OCI-LY7 (cell line): Measurements from ENCODE around the gene TMEM39B. TPM values are rescaled to one million over a fixed set of nuclear protein-coding genes. Genes with fewer than 3 reads are reported as not detected.

Experiments used
- BruUV-seq: library from RNA; stranded (reverse); fragments of 400-500 nt; replicated peaks from 2 replicates; lab custom pipeline; 2021; lab: Mats Ljungman, UMichigan
- CTCF ChIA-PET: fragments of 300-600 bp; sonication (Branson Sonifier 250); formaldehyde crosslinking; loops from one replicate; lab custom pipeline; 2022; ENCODE audit warnings: antibody characterized with exemption; ENCODE audit not compliant: unreplicated experiment; lab: Charles Lee
- POLR2A ChIA-PET: fragments of 300-600 bp; sonication (Branson Sonifier 250); formaldehyde crosslinking; loops from one replicate; lab custom pipeline; 2022; ENCODE audit warnings: antibody characterized with exemption; lab: Charles Lee
- DNase-seq: peaks from one replicate; pipeline ENCODE4 v3.0.0-alpha.2; 2015; ENCODE audit warnings: low spot score
- H2AFZ ChIP-seq: fragments of 200-600 bp; sonication (generic), shearing (Covaris generic); 2 replicates; pipeline ENCODE4 v1.6.1; 2014; ENCODE audit warnings: mild to moderate bottlenecking, antibody characterized with exemption, low read length, moderate library complexity
- H3K27ac ChIP-seq: fragments of 200-600 bp; sonication (generic); 2 replicates; pipeline ENCODE4 v1.5.1; 2014; ENCODE audit warnings: mixed run types, low read depth, mild to moderate bottlenecking, moderate library complexity, low read length, inconsistent platforms; ENCODE audit not compliant: poor library complexity, severe bottlenecking
- H3K36me3 ChIP-seq: fragments of 200-600 bp; sonication (generic); 2 replicates; pipeline ENCODE4 v1.6.1; 2014; ENCODE audit warnings: mild to moderate bottlenecking, antibody characterized with exemption, low read length, moderate library complexity, mixed read lengths; ENCODE audit not compliant: insufficient read depth
- H3K4me1 ChIP-seq: fragments of 200-600 bp; sonication (generic); 2 replicates; pipeline ENCODE4 v1.5.1; 2014; ENCODE audit warnings: mild to moderate bottlenecking, low read length; ENCODE audit not compliant: insufficient read depth, poor library complexity, severe bottlenecking
- H3K4me2 ChIP-seq: fragments of 200-600 bp; sonication (generic); 2 replicates; pipeline ENCODE4 v1.6.1; 2014; ENCODE audit warnings: mild to moderate bottlenecking, low read length
- H3K4me3 ChIP-seq: fragments of 200-600 bp; sonication (generic); 2 replicates; pipeline ENCODE4 v1.5.1; 2014; ENCODE audit warnings: mild to moderate bottlenecking, low read depth, low read length; ENCODE audit not compliant: poor library complexity, severe bottlenecking
- H3K79me2 ChIP-seq: fragments of 200-600 bp; sonication (generic); 2 replicates; pipeline ENCODE4 v1.6.1; 2016; ENCODE audit warnings: low read depth, mild to moderate bottlenecking, low read length, moderate library complexity, mixed read lengths; ENCODE audit not compliant: insufficient read depth
- H3K9me2 ChIP-seq: fragments of 200-600 bp; sonication (generic); 2 replicates; pipeline ENCODE4 v1.6.1; 2016; ENCODE audit warnings: mild to moderate bottlenecking, low read length, mixed read lengths; ENCODE audit not compliant: insufficient read depth
- H3K9me3 ChIP-seq: fragments of 200-600 bp; sonication (generic); 2 replicates; pipeline ENCODE4 v1.6.1; 2014; ENCODE audit warnings: mild to moderate bottlenecking, mixed run types, low read length, mixed read lengths
- H4K20me1 ChIP-seq: fragments of 200-600 bp; sonication (generic); 2 replicates; pipeline ENCODE4 v1.6.1; 2014; ENCODE audit warnings: mild to moderate bottlenecking, antibody characterized with exemption, low read length, moderate library complexity, mixed read lengths; ENCODE audit not compliant: insufficient read depth
- CTCF ChIP-seq: fragments of 200-600 bp; sonication (generic); conservative IDR thresholded peaks from 2 replicates; pipeline ENCODE4 v1.5.1; 2014; ENCODE audit warnings: mild to moderate bottlenecking, antibody characterized with exemption, low read length, moderate library complexity, mixed read lengths
- EZH2phosphoT487 ChIP-seq: fragments of 200-600 bp; sonication (generic); IDR thresholded peaks from 2 replicates; pipeline ENCODE4 v1.6.1; 2018; ENCODE audit warnings: low read depth, borderline replicate concordance, mild to moderate bottlenecking, mixed run types, antibody characterized with exemption, low read length, moderate library complexity, mixed read lengths
- intact Hi-C: fragments of 100-400 bp; cut with micrococcal nuclease; formaldehyde crosslinking; loops from one replicate; pipeline ENCODE4 v1.10.0; 2022; ENCODE audit not compliant: unreplicated experiment
- total RNA-seq, 2 experiments: library from RNA; depleted of rRNA in 1 of 2; stranded (reverse); fragments of >200 nt in 1 of 2; shearing (Covaris generic) in 1 of 2; gene quantifications; 2 replicates each; pipeline ENCODE4 v1.2.3, GENCODE V29; 2014 to 2022

TMEM39B gene
- total RNA-seq, 2 experiments from 2014 or later, result 11.3 to 35.9 TPM

GRCh38 chr1:32025515-32025914 lies 47.2 kb upstream of the TMEM39B start:
- H3K36me3 ChIP-seq, result peaks cover 89% of the 10 kb centered on the region
- peaks cover 28% of the 10 kb centered on the region for H4K20me1 ChIP-seq
- ChIA-PET CTCF (no interaction called here), POLR2A (interaction anchor here (1.3 kb wide), 1 partner anchor 10 kb away, joined by 11 read pairs; no protein-coding TSS in a partner anchor)
- no peak overlapping the region for H2AFZ ChIP-seq
- no peak overlapping the region for H3K4me3 ChIP-seq
- H3K9me3 ChIP-seq, result peaks cover 4% of the 10 kb centered on the region; the same call in 1 of the 2 replicates
- no peak for DNase-seq
- peaks cover 29% of the 10 kb centered on the region for H3K4me1 ChIP-seq
- no peak overlapping the region for H3K4me2 ChIP-seq
- peaks cover 99% of the 10 kb centered on the region for H3K79me2 ChIP-seq
- H3K9me2 ChIP-seq, result no peaks in the 10 kb centered on the region
- intact Hi-C loops, result no loop called here
- H3K27ac ChIP-seq, result no peak overlapping the region
- TF ChIP-seq CTCF (no peak), EZH2phosphoT487 (no peak)
- BruUV-seq, result no TSS peak

- Histone ChIP-seq H3K79me2 (peaks cover 98% of the 10 kb centered on the region), H3K9me3 (no peaks in the 10 kb centered on the region), H4K20me1 (peaks cover 17% of the 10 kb centered on the region), H3K27ac (no peak overlapping the region), H3K9me2 (no peaks in the 10 kb centered on the region), H3K4me3 (no peak overlapping the region), H3K36me3 (peaks cover 89% of the 10 kb centered on the region), H3K4me2 (no peak overlapping the region), H2AFZ (no peak overlapping the region), H3K4me1 (peaks cover 10% of the 10 kb centered on the region)
- CTCF ChIA-PET, result no interaction called here
- TF ChIP-seq EZH2phosphoT487, result no peak
- no peak for TF ChIP-seq CTCF
- no TSS peak for BruUV-seq
- no peak for DNase-seq
- POLR2A ChIA-PET, result interaction anchor here (0.6 kb wide), 1 partner anchor 54 kb away, joined by 4 read pairs; no protein-coding TSS in a partner anchor
- intact Hi-C loops, result no loop called here
These were observed 44.0 kb upstream of the TMEM39B start for GRCh38 chr1:32028746-32029145.

GRCh38 chr1:32031578-32032274 lies 41.0 kb upstream of the TMEM39B start:
- no peak overlapping the region for H3K27ac ChIP-seq
- TF ChIP-seq EZH2phosphoT487 (no peak), CTCF (no peak)
- POLR2A ChIA-PET, result interaction anchor here (0.9 to 1.1 kb wide), 2 partner anchors 8 to 11 kb away, joined by 3 read pairs; no protein-coding TSS in a partner anchor
- H3K79me2 ChIP-seq, result peaks cover 93% of the 10 kb centered on the region
- no peak overlapping the region for H2AFZ ChIP-seq
- no TSS peak for BruUV-seq
- peaks cover 96% of the 10 kb centered on the region for H3K36me3 ChIP-seq
- intact Hi-C loops, result no loop called here
- no peak for DNase-seq
- peaks cover 13% of the 10 kb centered on the region for H4K20me1 ChIP-seq
- CTCF ChIA-PET, result no interaction called here
- H3K4me3 ChIP-seq, result no peak overlapping the region
- peaks cover 1% of the 10 kb centered on the region for H3K4me1 ChIP-seq
- H3K4me2 ChIP-seq, result no peak overlapping the region
- no peaks in the 10 kb centered on the region for H3K9me2 ChIP-seq
- no peaks in the 10 kb centered on the region for H3K9me3 ChIP-seq
